Cardiac muscle cell (in vitro differentiated cells and primary cell): ENCODE data around the gene TST. TPM values are rescaled to one million over a fixed set of nuclear protein-coding genes. Genes with fewer than 3 reads are reported as not detected.

Experiments used
- DNase-seq, 2 donors: peaks; one replicate each; pipeline versions ENCODE4 v3.0.0 to v3.0.0-alpha.2; 2010 to 2017; ENCODE audit warnings: low read depth in 1 of 2, low spot score in 1 of 2
- H3K27ac ChIP-seq: fragments of 200-600 bp; sonication (generic); 2 replicates; pipeline ENCODE4 v1.5.1; 2016
- H3K27me3 ChIP-seq: fragments of 200-600 bp; sonication (generic); 2 replicates; pipeline ENCODE4 v1.6.0; 2016; ENCODE audit warnings: control low read depth
- H3K36me3 ChIP-seq: fragments of 200-600 bp; sonication (generic); 2 replicates; pipeline ENCODE4 v1.5.1; 2016; ENCODE audit warnings: control low read depth
- H3K4me1 ChIP-seq: fragments of 200-600 bp; sonication (generic); 2 replicates; pipeline ENCODE4 v1.8.1; 2017; ENCODE audit warnings: low read depth, mild to moderate bottlenecking, mixed run types
- H3K4me3 ChIP-seq: fragments of 200-600 bp; sonication (generic); 2 replicates; pipeline ENCODE4 v1.5.1; 2016; ENCODE audit warnings: mild to moderate bottlenecking
- H3K9me3 ChIP-seq: fragments of 200-600 bp; sonication (generic); 2 replicates; pipeline ENCODE4 v1.5.1; 2017; ENCODE audit warnings: low read depth, mild to moderate bottlenecking, control low read depth
- polyA plus RNA-seq: library from polyadenylated mRNA; unstranded; fragments of >200 nt; fragmentation: Nextera tagmentation; extraction: Ambion mirVana; gene quantifications from 2 replicates; pipeline ENCODE4 v1.2.1, GENCODE V29; 2016
- total RNA-seq: library from RNA; depleted of rRNA; stranded (reverse); fragments of >200 nt; gene quantifications from 2 replicates; pipeline ENCODE4 v1.2.3, GENCODE V29; 2016
- TF ChIP-seq, protein P1 (sequence below): IDR thresholded peaks from 2 replicates; pipeline ENCODE4 v1.5.1; 2012; ENCODE audit warnings: low read depth, mild to moderate bottlenecking, low read length

TST gene
- total and polyA plus RNA-seq, 2 experiments from 2014 or later: 36.2 to 63.8 TPM

GRCh38 chr22:36968249-36968964, 50.8 kb downstream of the TST start:
- Histone ChIP-seq H3K27me3 (no peaks in the 10 kb centered on the region), H3K9me3 (no peaks in the 10 kb centered on the region)

DNA sequence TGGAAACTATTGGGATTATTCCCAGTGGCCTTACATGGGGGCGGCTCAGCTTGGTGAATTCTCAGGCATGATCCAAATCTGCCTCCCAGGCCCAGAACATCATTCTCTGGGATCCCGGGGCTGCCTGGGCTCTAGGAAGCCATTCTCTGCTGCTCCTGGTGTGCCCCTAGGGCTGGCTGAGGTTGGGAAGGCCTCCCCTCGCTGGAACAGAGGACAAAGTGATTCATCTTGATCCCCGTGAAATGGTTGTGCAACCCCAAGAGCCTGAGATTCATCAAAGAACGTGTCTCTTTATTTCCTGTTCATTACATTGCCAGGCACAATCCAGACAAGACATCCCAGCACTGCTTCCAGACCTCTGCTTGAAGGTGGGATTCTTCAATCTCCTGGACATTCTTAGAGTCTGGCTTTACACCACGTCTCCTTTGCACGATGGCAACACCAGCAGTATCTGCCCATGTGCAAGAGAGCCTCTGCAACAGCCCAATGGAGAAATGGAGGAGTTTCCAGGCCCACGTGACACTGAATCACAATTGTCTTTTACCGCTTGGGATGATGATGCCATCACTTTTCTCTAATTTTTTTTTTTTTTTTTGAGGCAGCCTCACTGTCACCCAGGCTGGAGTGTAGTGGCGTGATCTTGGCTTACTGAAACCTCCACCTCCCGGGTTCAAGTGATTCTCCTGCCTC, 52.3 kb downstream of the TST start:
- H3K4me3 ChIP-seq: no peak overlapping the region
- DNase-seq: peak in 1 of 2 donors; percentile 64
- H3K27me3 ChIP-seq: no peaks in the 10 kb centered on the region
- no peaks in the 10 kb centered on the region for H3K9me3 ChIP-seq
- H3K27ac ChIP-seq: no peak overlapping the region
- TF ChIP-seq, protein P1, sequence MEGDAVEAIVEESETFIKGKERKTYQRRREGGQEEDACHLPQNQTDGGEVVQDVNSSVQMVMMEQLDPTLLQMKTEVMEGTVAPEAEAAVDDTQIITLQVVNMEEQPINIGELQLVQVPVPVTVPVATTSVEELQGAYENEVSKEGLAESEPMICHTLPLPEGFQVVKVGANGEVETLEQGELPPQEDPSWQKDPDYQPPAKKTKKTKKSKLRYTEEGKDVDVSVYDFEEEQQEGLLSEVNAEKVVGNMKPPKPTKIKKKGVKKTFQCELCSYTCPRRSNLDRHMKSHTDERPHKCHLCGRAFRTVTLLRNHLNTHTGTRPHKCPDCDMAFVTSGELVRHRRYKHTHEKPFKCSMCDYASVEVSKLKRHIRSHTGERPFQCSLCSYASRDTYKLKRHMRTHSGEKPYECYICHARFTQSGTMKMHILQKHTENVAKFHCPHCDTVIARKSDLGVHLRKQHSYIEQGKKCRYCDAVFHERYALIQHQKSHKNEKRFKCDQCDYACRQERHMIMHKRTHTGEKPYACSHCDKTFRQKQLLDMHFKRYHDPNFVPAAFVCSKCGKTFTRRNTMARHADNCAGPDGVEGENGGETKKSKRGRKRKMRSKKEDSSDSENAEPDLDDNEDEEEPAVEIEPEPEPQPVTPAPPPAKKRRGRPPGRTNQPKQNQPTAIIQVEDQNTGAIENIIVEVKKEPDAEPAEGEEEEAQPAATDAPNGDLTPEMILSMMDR: no peak
- no peaks in the 10 kb centered on the region for H3K4me1 ChIP-seq
- H3K36me3 ChIP-seq: no peaks in the 10 kb centered on the region

More at GRCh38 chr22:36968249-36968964, 50.8 kb downstream of the TST start:
- Histone ChIP-seq H3K27ac (no peak overlapping the region), H3K36me3 (no peaks in the 10 kb centered on the region), H3K4me3 (no peak overlapping the region), H3K4me1 (no peaks in the 10 kb centered on the region)
- TF ChIP-seq, protein P1: no peak
- no peak for DNase-seq

- H3K36me3 ChIP-seq: no peaks in the 10 kb centered on the region
- TF ChIP-seq, protein P1: no peak
- no peaks in the 10 kb centered on the region for H3K27me3 ChIP-seq
- H3K27ac ChIP-seq: no peak overlapping the region
- no peak for DNase-seq
- H3K9me3 ChIP-seq: no peaks in the 10 kb centered on the region
- H3K4me1 ChIP-seq: no peaks in the 10 kb centered on the region
- H3K4me3 ChIP-seq: no peak overlapping the region
Observed at GRCh38 chr22:36965696-36966095, 53.6 kb downstream of the TST start.

- Histone ChIP-seq H3K27me3 (no peaks in the 10 kb centered on the region), H3K4me3 (no peak overlapping the region), H3K9me3 (no peaks in the 10 kb centered on the region), H3K36me3 (no peaks in the 10 kb centered on the region), H3K4me1 (no peaks in the 10 kb centered on the region), H3K27ac (no peak overlapping the region)
- no peak for DNase-seq
- TF ChIP-seq, protein P1: no peak
Observed at GRCh38 chr22:36964106-36964505, 55.1 kb downstream of the TST start.

DNA sequence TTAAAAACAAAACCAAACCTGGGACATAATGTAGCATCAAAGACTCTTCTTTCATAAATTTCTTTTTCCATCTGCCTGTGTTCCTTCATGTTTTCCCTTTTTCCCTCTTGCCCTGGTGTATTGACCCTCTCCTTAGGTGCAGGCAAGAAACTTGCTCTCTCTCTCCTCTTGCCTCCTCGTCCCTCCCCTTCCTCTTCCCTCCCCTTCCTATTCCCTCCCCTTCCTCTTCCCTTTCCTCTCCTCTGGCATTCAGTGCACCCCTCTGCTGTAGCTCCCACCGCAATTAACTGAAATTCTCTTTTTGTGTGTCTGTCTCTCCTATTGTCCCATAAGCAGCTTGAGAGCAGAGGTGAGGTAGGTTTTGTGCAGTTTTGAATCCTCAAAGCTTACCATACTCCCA, 55.9 kb downstream of the TST start:
- Histone ChIP-seq H3K27ac (no peak overlapping the region), H3K4me3 (no peak overlapping the region), H3K9me3 (no peaks in the 10 kb centered on the region), H3K36me3 (no peaks in the 10 kb centered on the region), H3K27me3 (no peaks in the 10 kb centered on the region), H3K4me1 (no peaks in the 10 kb centered on the region)
- TF ChIP-seq, protein P1: no peak
- DNase-seq: no peak
